Measurements from ENCODE around the gene ARHGDIB. TPM values are rescaled to one million over a fixed set of nuclear protein-coding genes. Genes with fewer than 3 reads are reported as not detected.

Gene ARHGDIB
- 88.5 and 100 TPM in 2 replicates for total RNA-seq

DNA sequence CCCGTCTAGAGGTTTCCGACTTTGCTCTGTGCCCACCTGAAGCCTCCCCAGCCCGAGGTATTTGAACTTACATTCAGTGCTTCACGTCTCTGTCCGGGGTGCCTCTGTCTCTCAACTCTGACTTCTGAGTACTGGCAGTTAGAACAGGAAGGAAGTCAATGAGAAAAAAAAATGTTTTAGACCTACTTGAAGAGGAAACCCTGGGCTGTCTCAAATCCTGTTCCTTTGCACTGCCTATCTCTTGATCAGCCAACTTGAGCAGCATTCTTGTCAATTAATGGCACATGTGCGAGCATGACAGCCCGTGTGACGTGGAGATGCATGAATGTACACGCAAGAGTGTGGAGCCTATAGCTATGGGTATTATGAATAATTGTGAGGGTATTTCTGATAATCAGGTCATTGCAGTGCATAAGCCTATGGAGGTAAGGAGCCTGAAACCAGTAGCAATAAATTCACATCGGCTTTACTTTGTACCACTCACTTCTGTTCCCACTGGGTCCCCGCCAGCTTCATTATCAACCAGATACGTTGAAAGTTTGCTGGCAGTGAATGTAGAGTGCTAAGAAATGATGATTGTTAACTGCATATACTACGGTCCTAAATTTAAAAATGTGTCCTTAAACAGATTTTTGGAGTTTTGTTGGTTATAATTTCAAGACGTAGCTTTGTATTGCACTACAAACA is at the start of gene ARHGDIB:
TSS of gene ARHGDIB (minus strand) at position 136 of the 687 bp plus-strand sequence. CDS start 10,889 bp downstream, outside the sequence.

GRCh38 chr12:14972816-14973215 is 11.4 kb upstream of the ARHGDIB start, which contains the start of gene PDE6H:
TSS of gene PDE6H (plus strand) at chr12:14973042. CDS start at chr12:14978013, 4,971 bp downstream.

GRCh38 chr12:14938301-14938700 is 23.1 kb downstream of the ARHGDIB start, which contains the start of gene ERP27:
TSS of gene ERP27 (minus strand) at chr12:14938537. CDS start at chr12:14938508, 29 bp downstream.

Other genes starting within 250 kb of the ARHGDIB start
- 10.2 and 16.1 TPM in 2 replicates for gene WBP11, start 158.1 kb downstream of the ARHGDIB start, total RNA-seq
- 0.79 and 3.9 TPM in 2 replicates for gene C12orf60, start 157.9 kb downstream of the ARHGDIB start, total RNA-seq
- gene SMCO3, start 147.4 kb downstream of the ARHGDIB start, total RNA-seq, result 0.13 and 0.37 TPM in 2 replicates
- 0.66 and 3.5 TPM in 2 replicates for gene ART4, start 118.1 kb downstream of the ARHGDIB start, total RNA-seq
- gene MGP, start 75.7 kb downstream of the ARHGDIB start, total RNA-seq, result 115 and 281 TPM in 2 replicates
- 0.13 and 0.87 TPM in 2 replicates for gene ERP27, start 23.1 kb downstream of the ARHGDIB start, total RNA-seq
- gene PDE6H, start 11.4 kb upstream of the ARHGDIB start, total RNA-seq, result not detected in 2 replicates